ENCODE data around the gene GPR18. TPM values are rescaled to one million over a fixed set of nuclear protein-coding genes. Genes with fewer than 3 reads are reported as not detected.

The GPR18 gene
- polyA plus RNA-seq, 1 donor (not counting 4 experiments of a cell fraction or from before 2014, with no cell fraction given): not detected

DNA sequence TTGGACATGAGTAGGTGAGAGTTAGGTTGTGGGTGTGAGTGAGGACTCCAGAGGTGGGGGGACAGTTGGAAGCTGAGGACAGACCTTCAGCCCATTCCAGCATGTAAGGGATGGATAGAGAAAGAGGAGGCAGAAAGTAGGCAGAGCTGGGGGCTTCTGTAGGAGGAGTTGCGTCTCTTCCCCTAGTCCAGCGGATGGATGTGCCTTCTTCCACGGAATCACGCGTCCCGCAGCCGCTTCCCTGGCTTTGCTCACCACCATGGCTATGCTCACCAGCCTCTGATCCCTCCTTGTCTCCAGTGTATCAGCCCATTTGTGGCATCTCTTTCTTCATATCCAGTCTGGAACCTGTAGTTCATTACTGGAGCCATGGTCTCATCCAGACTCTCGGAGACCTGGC lies 52.0 kb downstream of the GPR18 start:
- Histone ChIP-seq H4K20me1 (ENCODE audit: control insufficient read depth, extremely low read depth, insufficient read depth, low read length) (peaks cover 5% of the 10 kb centered on the region), H2AFZ (ENCODE audit: control insufficient read depth, low read length) (no peak overlapping the region), H3K36me3 (ENCODE audit: control insufficient read depth in 2 of 2, extremely low read depth in 1 of 2, insufficient read depth in 2 of 2, low read length in 2 of 2) (peaks cover 3 to 6% of the 10 kb centered on the region in 2 experiments), H3K4me2 (ENCODE audit: control insufficient read depth, extremely low read depth, insufficient read depth, low read depth, low read length) (no peak overlapping the region), H3K4me3 (ENCODE audit: control insufficient read depth in 2 of 3, extremely low read depth in 1 of 3, insufficient read depth in 2 of 3, low read depth in 1 of 3, low read length in 3 of 3) (no peak overlapping the region), H3K27me3 (ENCODE audit: control insufficient read depth, extremely low read depth, insufficient read depth, low read length) (no peaks in the 10 kb centered on the region), H3K9me3 (ENCODE audit: control insufficient read depth, low read depth, low read length) (no peaks in the 10 kb centered on the region), H3K79me2 (ENCODE audit: control insufficient read depth, insufficient read depth, low read length) (peaks cover 80% of the 10 kb centered on the region), H3K9ac (ENCODE audit: control insufficient read depth, extremely low read depth, insufficient read depth, low read length) (no peak overlapping the region), H3K4me1 (ENCODE audit: control insufficient read depth, extremely low read depth, insufficient read depth, low read length) (peaks cover 24% of the 10 kb centered on the region), H3K9me1 (ENCODE audit: control insufficient read depth, extremely low read depth, insufficient read depth, low read length) (no peaks in the 10 kb centered on the region), H3K27ac (ENCODE audit: control insufficient read depth, insufficient read depth, low read length) (no peak overlapping the region)
- DNase-seq (ENCODE audit: low read depth, low spot score) (no peak), FAIRE-seq (no peak)
- dilution Hi-C loops (cut with MboI; ENCODE audit: extremely low pct_ligation_motif_present, low sequenced_read_pairs): no loop called here
- TF ChIP-seq, protein P1, sequence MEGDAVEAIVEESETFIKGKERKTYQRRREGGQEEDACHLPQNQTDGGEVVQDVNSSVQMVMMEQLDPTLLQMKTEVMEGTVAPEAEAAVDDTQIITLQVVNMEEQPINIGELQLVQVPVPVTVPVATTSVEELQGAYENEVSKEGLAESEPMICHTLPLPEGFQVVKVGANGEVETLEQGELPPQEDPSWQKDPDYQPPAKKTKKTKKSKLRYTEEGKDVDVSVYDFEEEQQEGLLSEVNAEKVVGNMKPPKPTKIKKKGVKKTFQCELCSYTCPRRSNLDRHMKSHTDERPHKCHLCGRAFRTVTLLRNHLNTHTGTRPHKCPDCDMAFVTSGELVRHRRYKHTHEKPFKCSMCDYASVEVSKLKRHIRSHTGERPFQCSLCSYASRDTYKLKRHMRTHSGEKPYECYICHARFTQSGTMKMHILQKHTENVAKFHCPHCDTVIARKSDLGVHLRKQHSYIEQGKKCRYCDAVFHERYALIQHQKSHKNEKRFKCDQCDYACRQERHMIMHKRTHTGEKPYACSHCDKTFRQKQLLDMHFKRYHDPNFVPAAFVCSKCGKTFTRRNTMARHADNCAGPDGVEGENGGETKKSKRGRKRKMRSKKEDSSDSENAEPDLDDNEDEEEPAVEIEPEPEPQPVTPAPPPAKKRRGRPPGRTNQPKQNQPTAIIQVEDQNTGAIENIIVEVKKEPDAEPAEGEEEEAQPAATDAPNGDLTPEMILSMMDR (optimal IDR thresholded peaks at IDR 0.05 in 1 of 3, IDR thresholded peaks at IDR 0.05 in 1 of 3, conservative IDR thresholded peaks at IDR 0.05 in 1 of 3; ENCODE audit: extremely low read depth in 1 of 3, insufficient read depth in 2 of 3, low read length in 3 of 3): no peak
- TF ChIP-seq EZH2 (IDR thresholded peaks at IDR 0.05; ENCODE audit: low read length): no peak

DNA sequence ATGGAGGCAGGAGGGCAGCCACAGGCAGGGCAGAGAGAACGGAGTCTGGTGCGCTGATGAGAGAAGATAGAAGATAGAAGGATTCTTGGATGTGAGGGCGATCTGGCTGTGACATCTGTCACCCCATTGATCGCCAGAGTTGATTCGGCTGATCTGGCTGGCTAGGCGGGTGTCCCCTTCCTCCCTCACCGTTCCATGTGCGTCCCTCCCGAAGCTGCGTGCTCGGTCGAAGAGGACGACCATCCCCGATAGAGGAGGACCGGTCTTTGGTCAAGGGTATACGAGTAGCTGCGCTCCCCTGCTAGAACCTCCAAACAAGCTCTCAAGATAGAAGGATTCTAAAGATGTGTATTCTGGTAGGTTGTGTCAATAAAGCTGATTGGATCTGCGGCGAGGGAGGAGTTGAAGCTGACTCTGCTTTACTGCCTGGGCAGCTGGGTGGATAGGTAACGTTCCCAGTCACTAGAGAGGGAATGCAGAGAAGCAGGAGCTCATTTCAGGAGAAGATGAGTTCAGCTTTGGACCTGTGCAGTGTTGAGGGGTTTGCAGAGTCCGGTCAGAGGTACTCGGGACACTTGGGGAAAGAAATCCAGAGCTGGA lies 52.5 kb downstream of the GPR18 start:
- Histone ChIP-seq H3K4me1 (ENCODE audit: control insufficient read depth, extremely low read depth, insufficient read depth, low read length) (peaks cover 24% of the 10 kb centered on the region), H3K4me2 (ENCODE audit: control insufficient read depth, extremely low read depth, insufficient read depth, low read depth, low read length) (no peak overlapping the region), H3K9ac (ENCODE audit: control insufficient read depth, extremely low read depth, insufficient read depth, low read length) (no peak overlapping the region), H3K27ac (ENCODE audit: control insufficient read depth, insufficient read depth, low read length) (no peak overlapping the region), H3K9me1 (ENCODE audit: control insufficient read depth, extremely low read depth, insufficient read depth, low read length) (no peaks in the 10 kb centered on the region), H3K27me3 (ENCODE audit: control insufficient read depth, extremely low read depth, insufficient read depth, low read length) (no peaks in the 10 kb centered on the region), H3K79me2 (ENCODE audit: control insufficient read depth, insufficient read depth, low read length) (peaks cover 78% of the 10 kb centered on the region), H3K36me3 (ENCODE audit: control insufficient read depth in 2 of 2, extremely low read depth in 1 of 2, insufficient read depth in 2 of 2, low read length in 2 of 2) (peaks cover 3 to 6% of the 10 kb centered on the region in 2 experiments), H4K20me1 (ENCODE audit: control insufficient read depth, extremely low read depth, insufficient read depth, low read length) (peaks cover 5% of the 10 kb centered on the region), H3K4me3 (ENCODE audit: control insufficient read depth in 2 of 3, extremely low read depth in 1 of 3, insufficient read depth in 2 of 3, low read depth in 1 of 3, low read length in 3 of 3) (no peak overlapping the region), H2AFZ (ENCODE audit: control insufficient read depth, low read length) (no peak overlapping the region), H3K9me3 (ENCODE audit: control insufficient read depth, low read depth, low read length) (no peaks in the 10 kb centered on the region)
- no peak for FAIRE-seq
- no peak for TF ChIP-seq EZH2 (IDR thresholded peaks at IDR 0.05; ENCODE audit: low read length)
- no peak for DNase-seq (ENCODE audit: low read depth, low spot score)
- dilution Hi-C loops (cut with MboI; ENCODE audit: extremely low pct_ligation_motif_present, low sequenced_read_pairs): no loop called here

Small RNAs within 50 kb of the gene (small RNA-seq; reads per million reads assigned to genes)
- gene RN7SKP9 (ENCODE audit: insufficient read length in 3 of 3, low read depth in 3 of 3, low replicate concordance in 1 of 3): 0 reads per million in 3 experiments

Other genes with a start within 250 kb of the GPR18 start
- gene UBAC2, start 57.5 kb downstream of the GPR18 start, polyA plus RNA-seq: 82.8 to 104 TPM (median 91.7 TPM) in 3 replicates
- gene GPR183, start 49.0 kb upstream of the GPR18 start, polyA plus RNA-seq: 0.10 TPM in 1 of 3 replicates, not detected in the others
- 96.5 to 134 TPM (median 102 TPM) in 3 replicates for gene TM9SF2, start 243.1 kb upstream of the GPR18 start, polyA plus RNA-seq

Data from keratinocyte (primary cell).